UCSD-AML1 (cell line): ENCODE measurements around the gene PRKCB.
A peak's percentile ranks its signal among the peaks of the same experiment; 100 is the strongest.

Experiments
- DNase-seq: peaks from one replicate; lab custom pipeline; 2025; ENCODE audit not compliant: unreplicated experiment; lab: John Stamatoyannopoulos, UW

Gene PRKCB

GRCh38 chr16:23934610-23935236 is 98.9 kb downstream of the PRKCB start:
- DNase-seq, result no peak

- no peak for DNase-seq
These were observed 104.3 kb downstream of the PRKCB start for GRCh38 chr16:23940111-23940510.

- no peak for DNase-seq
These were observed 105.2 kb downstream of the PRKCB start for GRCh38 chr16:23941025-23941424.

- no peak for DNase-seq
These were observed 106.3 kb downstream of the PRKCB start for GRCh38 chr16:23941963-23942564.

- no peak for DNase-seq
These were observed 107.8 kb downstream of the PRKCB start for GRCh38 chr16:23943604-23944003.

GRCh38 chr16:23944381-23944780 is 108.6 kb downstream of the PRKCB start:
- DNase-seq, result no peak

GRCh38 chr16:23945243-23945642 is 109.5 kb downstream of the PRKCB start:
- no peak for DNase-seq

GRCh38 chr16:23947838-23948237 is 112.1 kb downstream of the PRKCB start:
- DNase-seq, result no peak

- DNase-seq, result no peak
These were observed 113.2 kb downstream of the PRKCB start for GRCh38 chr16:23948949-23949411.

GRCh38 chr16:23949630-23950290 is 114.0 kb downstream of the PRKCB start:
- peak; percentile 79 for DNase-seq

GRCh38 chr16:23950291-23950894 is 114.6 kb downstream of the PRKCB start:
- no peak for DNase-seq

- no peak for DNase-seq
These were observed 115.1 kb downstream of the PRKCB start for GRCh38 chr16:23950898-23951297.

GRCh38 chr16:23952128-23952970 is 116.6 kb downstream of the PRKCB start:
- peak; percentile 64 for DNase-seq

GRCh38 chr16:23952971-23953300 is 117.2 kb downstream of the PRKCB start:
- no peak for DNase-seq

- no peak for DNase-seq
These were observed 117.7 kb downstream of the PRKCB start for GRCh38 chr16:23953476-23953875.

GRCh38 chr16:23955088-23955487 is 119.3 kb downstream of the PRKCB start:
- no peak for DNase-seq

GRCh38 chr16:23957287-23957686 is 121.5 kb downstream of the PRKCB start:
- DNase-seq, result no peak

- DNase-seq, result no peak
These were observed 123.4 kb downstream of the PRKCB start for GRCh38 chr16:23959072-23959751.

- no peak for DNase-seq
These were observed 123.9 kb downstream of the PRKCB start for GRCh38 chr16:23959752-23960072.

- no peak for DNase-seq
These were observed 124.5 kb downstream of the PRKCB start for GRCh38 chr16:23960081-23960885.
